PFSK-1 (cell line): Measurements from ENCODE around the gene GALNT1.

ENCODE experiments used
- FOXP2 ChIP-seq: optimal IDR thresholded peaks from 2 replicates; pipeline ENCODE3; 2011; ENCODE audit warnings: borderline replicate concordance, control low read depth, inconsistent platforms; ENCODE audit not compliant: insufficient read depth; ENCODE audit errors: extremely low read length, extremely low read depth
- POLR2AphosphoS5 ChIP-seq: IDR thresholded peaks from 2 replicates; pipeline ENCODE4 v1.6.1; 2012; ENCODE audit warnings: low read depth, mild to moderate bottlenecking, control low read depth, low read length, moderate library complexity
- REST ChIP-seq, 2 experiments: IDR thresholded peaks; 2 replicates each; pipeline versions ENCODE4 v1.6.1 to v1.8.0; 2011 to 2012; ENCODE audit warnings: low read depth in 2 of 2, low read length in 2 of 2, control low read depth in 1 of 2, inconsistent platforms in 1 of 2, mild to moderate bottlenecking in 1 of 2, moderate library complexity in 1 of 2; ENCODE audit not compliant: insufficient read depth in 1 of 2
- SIN3A ChIP-seq: IDR thresholded peaks from 2 replicates; pipeline ENCODE4 v1.6.1; 2012; ENCODE audit warnings: mild to moderate bottlenecking, low read length, moderate library complexity, borderline replicate concordance; ENCODE audit not compliant: insufficient read depth
- TAF1 ChIP-seq: IDR thresholded peaks from 2 replicates; pipeline ENCODE4 v1.6.1; 2012; ENCODE audit warnings: low read length, control low read depth, borderline replicate concordance; ENCODE audit not compliant: insufficient read depth

Gene GALNT1

DNA sequence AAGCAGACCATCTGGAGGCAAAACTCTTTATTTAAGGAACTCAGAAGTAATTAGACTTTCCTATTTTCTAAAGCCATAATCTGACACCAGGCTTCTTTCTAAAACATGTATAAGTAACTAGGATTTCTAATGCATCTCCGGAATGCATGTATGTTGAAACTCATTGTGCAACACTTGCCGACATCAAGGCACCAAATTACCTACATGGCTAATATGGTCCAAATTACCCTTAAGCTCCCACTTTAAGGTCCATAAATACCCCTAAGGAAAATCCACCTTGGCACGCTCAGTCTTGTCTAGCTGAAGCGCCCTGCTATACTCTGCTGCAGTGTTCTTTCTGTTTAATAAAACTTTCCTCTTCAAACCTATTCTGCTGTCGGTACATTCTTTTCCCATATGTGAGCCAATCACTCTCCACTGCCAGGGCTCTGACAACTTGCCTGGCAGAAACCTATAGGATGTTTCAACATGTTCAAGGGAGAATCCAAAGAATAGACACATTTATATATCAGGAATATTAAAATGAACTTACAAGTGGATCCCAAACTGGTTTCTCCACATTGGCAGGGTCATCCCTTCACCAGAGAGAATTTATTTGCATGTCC, 171.9 kb downstream of the GALNT1 start:
- TF ChIP-seq SIN3A (no peak), POLR2AphosphoS5 (no peak)

- TF ChIP-seq TAF1 (no peak), FOXP2 (no peak), SIN3A (no peak), POLR2AphosphoS5 (no peak), REST (IDR thresholded peaks at IDR 0.05; ENCODE audit: insufficient read depth in 1 of 2, low read depth in 2 of 2, low read length in 2 of 2) (no peak)
Measured at GRCh38 chr18:35754464-35754863, 172.9 kb downstream of the GALNT1 start.

DNA sequence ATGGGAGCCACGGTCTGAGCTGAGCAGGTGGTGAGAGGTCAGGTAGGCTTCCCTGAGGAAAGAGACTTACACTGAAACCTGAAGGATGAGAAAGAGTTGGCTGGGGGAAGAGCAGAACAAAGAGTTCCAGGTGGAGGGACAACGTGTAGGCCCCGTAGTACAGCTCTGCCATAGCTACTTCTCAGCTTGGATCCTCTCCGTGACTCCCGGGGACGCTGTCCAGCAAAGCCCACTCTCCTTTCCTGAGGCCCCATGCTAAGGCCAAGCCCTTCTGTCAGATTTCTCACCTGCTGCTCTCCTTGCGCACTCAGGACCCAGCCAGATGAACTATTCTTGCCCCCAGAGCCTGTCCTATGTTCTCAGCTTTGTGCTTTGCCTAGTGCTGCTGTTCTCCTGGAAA, 173.8 kb downstream of the GALNT1 start:
- TF ChIP-seq SIN3A = no peak
- TF ChIP-seq FOXP2 = no peak
- TF ChIP-seq TAF1 = no peak
- TF ChIP-seq REST (IDR thresholded peaks at IDR 0.05; ENCODE audit: insufficient read depth in 1 of 2, low read depth in 2 of 2, low read length in 2 of 2) = no peak
- no peak for TF ChIP-seq POLR2AphosphoS5

DNA sequence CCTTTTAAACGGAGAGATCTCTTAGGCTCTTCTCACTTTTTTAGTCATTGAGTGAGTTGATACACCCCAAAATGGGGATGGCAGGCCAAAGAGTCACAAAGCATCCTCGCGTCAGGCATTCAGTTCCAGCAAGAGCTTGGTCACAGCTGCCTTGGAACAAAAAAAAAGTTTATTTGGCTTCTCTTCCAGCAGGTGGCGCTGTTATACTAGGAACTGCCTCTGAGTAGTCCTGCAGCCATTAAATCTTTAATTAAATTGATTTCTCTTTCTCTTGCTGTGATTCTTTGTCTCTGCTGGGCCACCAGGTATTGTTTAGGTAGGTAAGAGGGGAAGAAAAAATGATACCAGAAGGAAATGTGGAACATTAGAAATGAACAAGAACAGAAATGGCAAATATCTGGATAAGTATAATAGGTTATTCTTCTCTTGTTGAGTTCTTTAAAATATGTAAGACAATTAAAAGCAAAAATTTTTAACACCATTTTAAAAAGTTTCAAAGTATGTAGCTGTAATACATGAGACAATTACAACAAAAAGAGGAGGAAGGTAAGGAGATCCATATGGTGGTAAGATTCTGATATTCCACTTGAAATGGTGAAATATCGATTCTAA, 175.1 kb downstream of the GALNT1 start:
- TF ChIP-seq REST (IDR thresholded peaks at IDR 0.05; ENCODE audit: insufficient read depth in 1 of 2, low read depth in 2 of 2, low read length in 2 of 2) = no peak
- TF ChIP-seq POLR2AphosphoS5 = no peak
